ENCODE results near the gene HEATR5B. TPM values are rescaled to one million over a fixed set of nuclear protein-coding genes. Genes with fewer than 3 reads are reported as not detected.

HEATR5B gene
- total and polyA plus RNA-seq, 2 experiments from 2014 or later = 5.5 to 12.1 TPM

Other genes with a start within 250 kb of the HEATR5B start
- 16.3 and 19.5 TPM in 2 replicates for gene STRN, start 117.8 kb downstream of the HEATR5B start, total RNA-seq
- 8.7 and 11.4 TPM in 2 replicates for gene STRN, start 117.8 kb downstream of the HEATR5B start, polyA plus RNA-seq
- 2.8 and 4.4 TPM in 2 replicates for gene GPATCH11, start 146 bp upstream of the HEATR5B start, total RNA-seq
- gene GPATCH11, start 146 bp upstream of the HEATR5B start, polyA plus RNA-seq = 4.8 and 6.6 TPM in 2 replicates
- 10.4 and 12.3 TPM in 2 replicates for gene EIF2AK2, start 72.6 kb upstream of the HEATR5B start, total RNA-seq
- gene EIF2AK2, start 72.6 kb upstream of the HEATR5B start, polyA plus RNA-seq = 12.5 and 18.3 TPM in 2 replicates
- gene SULT6B1, start 104.3 kb upstream of the HEATR5B start, total RNA-seq = not detected in 2 replicates
- gene SULT6B1, start 104.3 kb upstream of the HEATR5B start, polyA plus RNA-seq = not detected in 2 replicates
- 10.6 and 17.7 TPM in 2 replicates for gene CEBPZOS, start 112.1 kb upstream of the HEATR5B start, total RNA-seq
- gene CEBPZOS, start 112.1 kb upstream of the HEATR5B start, polyA plus RNA-seq = 25.4 and 34.3 TPM in 2 replicates
- 14.3 and 27.9 TPM in 2 replicates for gene CEBPZ, start 147.2 kb upstream of the HEATR5B start, total RNA-seq
- 18.9 and 27.7 TPM in 2 replicates for gene CEBPZ, start 147.2 kb upstream of the HEATR5B start, polyA plus RNA-seq
- gene NDUFAF7, start 147.3 kb upstream of the HEATR5B start, total RNA-seq = 22.0 and 28.0 TPM in 2 replicates
- 25.0 and 27.9 TPM in 2 replicates for gene NDUFAF7, start 147.3 kb upstream of the HEATR5B start, polyA plus RNA-seq
- 11.1 and 20.2 TPM in 2 replicates for gene PRKD3, start 240.5 kb upstream of the HEATR5B start, total RNA-seq
- gene PRKD3, start 240.5 kb upstream of the HEATR5B start, polyA plus RNA-seq = 13.2 and 16.0 TPM in 2 replicates